ENCODE results near the gene PARVB.

DNA sequence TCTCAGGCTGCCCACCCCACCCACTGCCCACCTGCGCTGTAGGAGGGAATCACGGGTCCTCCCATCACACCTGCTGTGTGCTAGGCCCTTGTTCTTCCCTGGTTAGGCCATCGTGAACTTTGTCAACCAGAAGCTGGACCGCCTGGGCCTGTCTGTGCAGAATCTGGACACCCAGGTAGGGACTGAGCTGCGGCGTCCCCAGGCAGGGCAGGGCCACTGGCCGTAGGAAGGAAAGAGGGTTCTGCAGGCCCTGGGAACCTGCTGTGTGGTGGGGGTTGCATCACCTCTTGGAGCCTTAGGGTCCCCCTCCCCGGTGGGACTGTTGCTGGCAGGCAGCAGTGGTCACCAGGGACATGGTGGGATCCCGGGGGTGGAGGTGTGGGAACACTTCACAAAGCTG lies 172.1 kb downstream of the PARVB start:
- TF ChIP-seq, protein P1, sequence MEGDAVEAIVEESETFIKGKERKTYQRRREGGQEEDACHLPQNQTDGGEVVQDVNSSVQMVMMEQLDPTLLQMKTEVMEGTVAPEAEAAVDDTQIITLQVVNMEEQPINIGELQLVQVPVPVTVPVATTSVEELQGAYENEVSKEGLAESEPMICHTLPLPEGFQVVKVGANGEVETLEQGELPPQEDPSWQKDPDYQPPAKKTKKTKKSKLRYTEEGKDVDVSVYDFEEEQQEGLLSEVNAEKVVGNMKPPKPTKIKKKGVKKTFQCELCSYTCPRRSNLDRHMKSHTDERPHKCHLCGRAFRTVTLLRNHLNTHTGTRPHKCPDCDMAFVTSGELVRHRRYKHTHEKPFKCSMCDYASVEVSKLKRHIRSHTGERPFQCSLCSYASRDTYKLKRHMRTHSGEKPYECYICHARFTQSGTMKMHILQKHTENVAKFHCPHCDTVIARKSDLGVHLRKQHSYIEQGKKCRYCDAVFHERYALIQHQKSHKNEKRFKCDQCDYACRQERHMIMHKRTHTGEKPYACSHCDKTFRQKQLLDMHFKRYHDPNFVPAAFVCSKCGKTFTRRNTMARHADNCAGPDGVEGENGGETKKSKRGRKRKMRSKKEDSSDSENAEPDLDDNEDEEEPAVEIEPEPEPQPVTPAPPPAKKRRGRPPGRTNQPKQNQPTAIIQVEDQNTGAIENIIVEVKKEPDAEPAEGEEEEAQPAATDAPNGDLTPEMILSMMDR (IDR thresholded peaks at IDR 0.05), result no peak
- TF ChIP-seq POLR2A (IDR thresholded peaks at IDR 0.05), result no peak

Measured in esophagus squamous epithelium (tissue), 4 donors.